ENCODE data around the gene ATP10B.

The ATP10B gene

DNA sequence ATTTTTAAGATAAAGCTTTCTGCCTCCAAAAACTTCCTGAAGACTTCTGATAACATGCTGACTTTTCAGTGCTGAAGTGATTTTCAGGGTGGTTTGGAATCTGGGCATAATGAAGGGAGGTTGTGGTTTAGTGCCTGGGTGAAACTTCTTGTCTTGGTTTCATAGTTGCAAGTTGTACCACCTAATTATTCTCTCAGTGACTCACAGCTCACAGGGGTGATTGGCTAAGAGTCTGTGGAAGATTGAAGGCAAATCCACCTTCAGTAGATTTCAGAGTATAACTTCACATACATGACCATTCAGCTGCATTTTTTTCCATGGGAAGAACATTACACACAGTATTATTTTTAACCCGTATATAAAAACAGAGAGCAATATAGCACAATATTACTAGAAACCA is 230.5 kb downstream of the ATP10B start:
- no peaks in the 10 kb centered on the region for H3K9me3 ChIP-seq (ENCODE audit: control insufficient read depth, low read length)
- H3K27ac ChIP-seq = no peak overlapping the region
- no peaks in the 10 kb centered on the region for H3K36me3 ChIP-seq (ENCODE audit: control insufficient read depth, insufficient read depth, low read length)
- H3K4me1 ChIP-seq = no peaks in the 10 kb centered on the region
- no peak overlapping the region for H3K4me3 ChIP-seq (ENCODE audit: low read depth, low read length)
- TF ChIP-seq, protein P1, sequence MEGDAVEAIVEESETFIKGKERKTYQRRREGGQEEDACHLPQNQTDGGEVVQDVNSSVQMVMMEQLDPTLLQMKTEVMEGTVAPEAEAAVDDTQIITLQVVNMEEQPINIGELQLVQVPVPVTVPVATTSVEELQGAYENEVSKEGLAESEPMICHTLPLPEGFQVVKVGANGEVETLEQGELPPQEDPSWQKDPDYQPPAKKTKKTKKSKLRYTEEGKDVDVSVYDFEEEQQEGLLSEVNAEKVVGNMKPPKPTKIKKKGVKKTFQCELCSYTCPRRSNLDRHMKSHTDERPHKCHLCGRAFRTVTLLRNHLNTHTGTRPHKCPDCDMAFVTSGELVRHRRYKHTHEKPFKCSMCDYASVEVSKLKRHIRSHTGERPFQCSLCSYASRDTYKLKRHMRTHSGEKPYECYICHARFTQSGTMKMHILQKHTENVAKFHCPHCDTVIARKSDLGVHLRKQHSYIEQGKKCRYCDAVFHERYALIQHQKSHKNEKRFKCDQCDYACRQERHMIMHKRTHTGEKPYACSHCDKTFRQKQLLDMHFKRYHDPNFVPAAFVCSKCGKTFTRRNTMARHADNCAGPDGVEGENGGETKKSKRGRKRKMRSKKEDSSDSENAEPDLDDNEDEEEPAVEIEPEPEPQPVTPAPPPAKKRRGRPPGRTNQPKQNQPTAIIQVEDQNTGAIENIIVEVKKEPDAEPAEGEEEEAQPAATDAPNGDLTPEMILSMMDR (IDR thresholded peaks at IDR 0.05) = no peak
- H3K79me2 ChIP-seq = no peaks in the 10 kb centered on the region
- H3K27me3 ChIP-seq (ENCODE audit: control insufficient read depth, insufficient read depth, low read length) = no peaks in the 10 kb centered on the region
- no peak overlapping the region for H3K9ac ChIP-seq
- no peak overlapping the region for H3K4me2 ChIP-seq (ENCODE audit: low read length)
- no peak overlapping the region for H2AFZ ChIP-seq

DNA sequence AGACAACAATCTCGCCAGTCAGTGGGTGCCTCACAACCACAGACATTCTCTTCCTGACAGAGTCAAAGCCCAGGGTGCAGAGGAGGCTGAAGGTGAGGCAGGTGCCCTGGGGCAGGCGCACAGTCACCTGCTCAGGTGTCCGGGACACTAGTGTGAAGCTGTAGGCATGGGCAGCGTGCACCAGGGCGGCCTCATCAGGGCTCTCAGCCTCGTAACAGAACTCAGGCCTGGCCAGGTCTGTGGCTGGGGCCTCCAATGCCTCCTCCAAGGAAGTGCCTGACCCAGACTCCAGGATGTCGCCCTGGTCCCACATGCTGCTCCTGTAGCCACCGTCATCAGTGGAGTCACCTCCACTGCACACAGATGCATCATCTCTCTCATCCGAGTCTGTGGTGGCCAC is 231.6 kb downstream of the ATP10B start:
- no peak overlapping the region for H3K4me3 ChIP-seq (ENCODE audit: low read depth, low read length)
- H3K4me2 ChIP-seq (ENCODE audit: low read length) = no peak overlapping the region
- no peaks in the 10 kb centered on the region for H3K9me3 ChIP-seq (ENCODE audit: control insufficient read depth, low read length)
- no peak overlapping the region for H3K27ac ChIP-seq
- no peaks in the 10 kb centered on the region for H3K36me3 ChIP-seq (ENCODE audit: control insufficient read depth, insufficient read depth, low read length)
- no peaks in the 10 kb centered on the region for H3K79me2 ChIP-seq
- no peak overlapping the region for H3K9ac ChIP-seq
- no peaks in the 10 kb centered on the region for H3K4me1 ChIP-seq
- no peak overlapping the region for H2AFZ ChIP-seq
- H3K27me3 ChIP-seq (ENCODE audit: control insufficient read depth, insufficient read depth, low read length) = no peaks in the 10 kb centered on the region
- TF ChIP-seq, protein P1 (IDR thresholded peaks at IDR 0.05) = no peak

DNA sequence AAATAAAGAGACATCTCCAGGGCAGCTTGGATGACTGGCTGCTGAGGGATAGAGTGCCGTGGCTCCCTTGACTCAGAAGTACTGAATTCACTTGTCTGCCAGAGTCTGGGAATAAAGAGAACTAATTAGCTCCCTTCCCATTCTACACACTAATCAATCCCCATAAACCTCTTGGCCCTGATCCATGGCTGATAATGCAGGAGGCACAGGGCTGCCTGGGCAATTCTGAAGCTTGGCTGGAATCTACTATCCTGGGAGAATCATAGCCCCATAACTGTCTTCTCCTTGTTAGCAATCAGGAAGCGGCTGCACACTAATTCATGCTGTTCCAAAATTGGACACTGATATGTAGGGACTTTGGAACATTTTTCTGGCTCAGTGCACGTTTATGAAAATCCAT is 232.6 kb downstream of the ATP10B start:
- H3K27me3 ChIP-seq (ENCODE audit: control insufficient read depth, insufficient read depth, low read length) = no peaks in the 10 kb centered on the region

DNA sequence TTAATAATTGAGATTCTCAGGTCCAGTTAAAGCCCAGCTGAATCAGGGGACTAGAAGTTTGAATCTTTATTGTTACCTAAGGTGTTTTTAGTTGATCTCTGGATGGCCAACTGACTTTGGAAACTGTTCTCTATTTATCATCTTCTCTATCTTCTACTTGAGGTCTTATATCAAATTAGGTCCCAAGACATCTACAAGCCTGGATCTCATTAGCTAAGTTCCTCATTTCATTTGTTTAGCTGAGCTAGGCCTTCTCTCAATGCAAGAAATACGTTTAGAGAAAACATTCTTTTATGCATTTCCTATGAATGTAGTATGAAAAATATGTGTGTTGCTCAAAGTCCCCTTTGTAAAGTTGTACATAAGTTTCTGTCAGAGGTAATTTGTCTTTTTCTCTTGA is 233.7 kb downstream of the ATP10B start:
- H3K27me3 ChIP-seq (ENCODE audit: control insufficient read depth, insufficient read depth, low read length) = no peaks in the 10 kb centered on the region
- TF ChIP-seq, protein P1 (IDR thresholded peaks at IDR 0.05) = no peak
- no peak overlapping the region for H2AFZ ChIP-seq
- no peaks in the 10 kb centered on the region for H3K9me3 ChIP-seq (ENCODE audit: control insufficient read depth, low read length)
- H3K36me3 ChIP-seq (ENCODE audit: control insufficient read depth, insufficient read depth, low read length) = no peaks in the 10 kb centered on the region
- no peak overlapping the region for H3K4me3 ChIP-seq (ENCODE audit: low read depth, low read length)
- H3K4me1 ChIP-seq = no peaks in the 10 kb centered on the region
- no peaks in the 10 kb centered on the region for H3K79me2 ChIP-seq
- no peak overlapping the region for H3K27ac ChIP-seq
- H3K9ac ChIP-seq = no peak overlapping the region
- no peak overlapping the region for H3K4me2 ChIP-seq (ENCODE audit: low read length)

More for the DNA sequence above, 232.6 kb downstream of the ATP10B start:
- Histone ChIP-seq H3K4me1 (no peaks in the 10 kb centered on the region), H3K4me2 (ENCODE audit: low read length) (no peak overlapping the region), H2AFZ (no peak overlapping the region), H3K36me3 (ENCODE audit: control insufficient read depth, insufficient read depth, low read length) (no peaks in the 10 kb centered on the region), H3K9ac (no peak overlapping the region), H3K79me2 (no peaks in the 10 kb centered on the region), H3K9me3 (ENCODE audit: control insufficient read depth, low read length) (no peaks in the 10 kb centered on the region), H3K27ac (no peak overlapping the region), H3K4me3 (ENCODE audit: low read depth, low read length) (no peak overlapping the region)
- TF ChIP-seq, protein P1 (IDR thresholded peaks at IDR 0.05) = no peak

DNA sequence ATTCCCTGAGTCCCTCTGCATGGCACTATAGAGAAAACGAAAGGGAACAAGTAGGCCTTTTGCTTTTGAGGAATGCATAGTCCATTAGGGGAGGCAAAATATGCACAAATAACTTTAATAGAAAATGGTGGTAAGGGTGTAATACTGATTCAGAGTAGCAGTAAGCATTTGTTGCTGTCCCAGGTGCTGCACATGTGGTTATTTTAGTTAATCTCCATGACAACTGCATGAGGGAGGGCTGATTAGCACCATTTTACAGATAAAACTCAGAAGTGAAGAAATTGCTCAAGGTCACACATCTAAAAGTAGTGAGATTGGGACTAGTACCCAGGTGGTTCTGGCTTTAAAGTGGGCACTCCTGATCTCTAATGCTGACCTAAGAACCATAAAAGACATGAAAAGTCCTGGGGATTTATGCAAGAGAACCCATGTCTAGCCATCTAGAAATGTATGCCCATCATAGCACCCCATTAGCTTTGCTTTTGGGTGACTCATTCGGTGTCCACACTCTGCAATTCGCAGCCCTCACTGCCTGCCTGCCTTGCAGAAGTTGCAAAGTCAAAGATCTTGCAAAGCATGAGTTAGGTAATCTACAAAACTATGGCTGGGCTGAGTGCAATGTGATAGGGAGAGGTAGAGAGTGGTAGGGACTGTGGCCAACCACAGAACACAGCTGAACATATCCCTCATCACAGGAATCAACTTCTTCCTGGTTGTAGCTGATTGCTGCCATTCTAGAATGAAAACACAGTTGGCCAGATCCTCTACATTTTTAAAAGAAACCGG is 235.1 kb downstream of the ATP10B start:
- Histone ChIP-seq H3K27ac (no peak overlapping the region), H3K36me3 (ENCODE audit: control insufficient read depth, insufficient read depth, low read length) (no peaks in the 10 kb centered on the region), H2AFZ (no peak overlapping the region), H3K9me3 (ENCODE audit: control insufficient read depth, low read length) (no peaks in the 10 kb centered on the region), H3K4me1 (no peaks in the 10 kb centered on the region), H3K79me2 (no peaks in the 10 kb centered on the region), H3K4me2 (ENCODE audit: low read length) (no peak overlapping the region), H3K27me3 (ENCODE audit: control insufficient read depth, insufficient read depth, low read length) (no peaks in the 10 kb centered on the region), H3K4me3 (ENCODE audit: low read depth, low read length) (no peak overlapping the region), H3K9ac (no peak overlapping the region)
- TF ChIP-seq, protein P1 (IDR thresholded peaks at IDR 0.05) = no peak
